Brain microvascular endothelial cell (primary cell): ENCODE measurements around the gene FOXP4.

ENCODE experiments used
- DNase-seq: peaks from one replicate; pipeline ENCODE4 v3.0.0-alpha.2; 2020
- H3K27ac ChIP-seq: fragments of 250-450 bp; sonication (Bioruptor Pico); 2 replicates; pipeline ENCODE4 v1.5.1; 2020; ENCODE audit warnings: mild to moderate bottlenecking, moderate library complexity
- H3K27me3 ChIP-seq: fragments of 250-450 bp; sonication (Bioruptor Pico); replicated peaks from 2 replicates; pipeline ENCODE4 v1.5.1; 2020; ENCODE audit warnings: mild to moderate bottlenecking
- H3K36me3 ChIP-seq: fragments of 250-450 bp; sonication (Bioruptor Pico); replicated peaks from 2 replicates; pipeline ENCODE4 v1.5.1; 2020; ENCODE audit warnings: mild to moderate bottlenecking
- H3K4me3 ChIP-seq: 2 replicates; pipeline ENCODE4 v1.5.1; 2011; ENCODE audit warnings: low read depth, mild to moderate bottlenecking, control low read depth, low read length, moderate library complexity
- in situ Hi-C: cut with HindIII; loops from 2 replicates; pipeline ENCODE4 v1.10.0; 2017; ENCODE audit warnings: low sequenced_read_pairs, low pct_ligation_motif_present
- TF ChIP-seq, protein P1 (sequence below): IDR thresholded peaks from 2 replicates; pipeline ENCODE4 v1.5.1; 2011; ENCODE audit warnings: low read depth, mild to moderate bottlenecking, moderate library complexity, low read length, control low read depth, inconsistent platforms; ENCODE audit errors: missing control alignments

The FOXP4 gene

DNA sequence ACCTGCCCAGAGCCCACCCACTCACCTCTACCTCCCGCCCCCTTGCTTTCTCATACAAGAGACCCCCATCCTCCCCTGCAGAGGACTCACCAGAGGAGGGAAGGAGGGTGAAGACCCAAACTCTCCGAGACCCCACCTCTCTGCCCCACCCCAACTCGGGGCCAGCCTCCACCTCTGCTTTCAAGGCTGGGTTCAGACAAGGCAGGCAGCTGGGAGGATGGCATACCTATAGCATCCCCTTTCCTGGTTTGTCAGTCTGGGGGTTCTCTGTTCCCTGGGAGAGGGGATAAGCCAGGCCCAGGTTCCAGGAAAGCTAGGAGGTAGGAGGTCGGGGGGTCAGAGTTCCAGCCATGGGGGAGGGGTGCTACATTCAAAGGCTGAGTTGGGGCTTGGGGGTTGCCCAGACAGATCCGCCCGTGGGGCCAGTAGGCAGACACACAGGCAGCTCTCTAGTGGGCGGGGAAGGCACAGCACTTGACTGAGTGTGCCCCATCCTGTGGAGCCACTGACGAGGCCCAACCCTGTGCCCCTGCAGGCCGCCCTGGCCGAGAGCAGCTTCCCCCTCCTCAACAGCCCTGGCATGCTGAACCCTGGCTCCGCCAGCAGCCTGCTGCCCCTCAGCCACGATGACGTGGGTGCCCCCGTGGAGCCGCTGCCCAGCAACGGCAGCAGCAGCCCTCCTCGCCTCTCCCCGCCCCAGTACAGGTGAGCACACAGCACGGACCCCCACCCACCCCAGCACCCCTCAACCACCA lies 51.2 kb downstream of the FOXP4 start:
- H3K4me3 ChIP-seq: no peak overlapping the region
- no peaks in the 10 kb centered on the region for H3K27me3 ChIP-seq
- H3K27ac ChIP-seq: no peak overlapping the region
- no peak for DNase-seq
- TF ChIP-seq, protein P1, sequence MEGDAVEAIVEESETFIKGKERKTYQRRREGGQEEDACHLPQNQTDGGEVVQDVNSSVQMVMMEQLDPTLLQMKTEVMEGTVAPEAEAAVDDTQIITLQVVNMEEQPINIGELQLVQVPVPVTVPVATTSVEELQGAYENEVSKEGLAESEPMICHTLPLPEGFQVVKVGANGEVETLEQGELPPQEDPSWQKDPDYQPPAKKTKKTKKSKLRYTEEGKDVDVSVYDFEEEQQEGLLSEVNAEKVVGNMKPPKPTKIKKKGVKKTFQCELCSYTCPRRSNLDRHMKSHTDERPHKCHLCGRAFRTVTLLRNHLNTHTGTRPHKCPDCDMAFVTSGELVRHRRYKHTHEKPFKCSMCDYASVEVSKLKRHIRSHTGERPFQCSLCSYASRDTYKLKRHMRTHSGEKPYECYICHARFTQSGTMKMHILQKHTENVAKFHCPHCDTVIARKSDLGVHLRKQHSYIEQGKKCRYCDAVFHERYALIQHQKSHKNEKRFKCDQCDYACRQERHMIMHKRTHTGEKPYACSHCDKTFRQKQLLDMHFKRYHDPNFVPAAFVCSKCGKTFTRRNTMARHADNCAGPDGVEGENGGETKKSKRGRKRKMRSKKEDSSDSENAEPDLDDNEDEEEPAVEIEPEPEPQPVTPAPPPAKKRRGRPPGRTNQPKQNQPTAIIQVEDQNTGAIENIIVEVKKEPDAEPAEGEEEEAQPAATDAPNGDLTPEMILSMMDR: no peak
- in situ Hi-C loops: no loop called here
- peaks cover 7% of the 10 kb centered on the region for H3K36me3 ChIP-seq

- DNase-seq: no peak
- Histone ChIP-seq H3K27me3 (no peaks in the 10 kb centered on the region), H3K4me3 (no peak overlapping the region), H3K27ac (no peak overlapping the region), H3K36me3 (peaks cover 2% of the 10 kb centered on the region)
- in situ Hi-C loops: no loop called here
- TF ChIP-seq, protein P1: no peak
These were observed 52.5 kb downstream of the FOXP4 start for GRCh38 chr6:41598670-41599014.

GRCh38 chr6:41599015-41599851 lies 53.1 kb downstream of the FOXP4 start:
- no peaks in the 10 kb centered on the region for H3K27me3 ChIP-seq
- no peak for DNase-seq
- in situ Hi-C loops: no loop called here
- H3K4me3 ChIP-seq: no peak overlapping the region
- H3K36me3 ChIP-seq: peaks cover 2% of the 10 kb centered on the region
- H3K27ac ChIP-seq: no peak overlapping the region
- TF ChIP-seq, protein P1: no peak

DNA sequence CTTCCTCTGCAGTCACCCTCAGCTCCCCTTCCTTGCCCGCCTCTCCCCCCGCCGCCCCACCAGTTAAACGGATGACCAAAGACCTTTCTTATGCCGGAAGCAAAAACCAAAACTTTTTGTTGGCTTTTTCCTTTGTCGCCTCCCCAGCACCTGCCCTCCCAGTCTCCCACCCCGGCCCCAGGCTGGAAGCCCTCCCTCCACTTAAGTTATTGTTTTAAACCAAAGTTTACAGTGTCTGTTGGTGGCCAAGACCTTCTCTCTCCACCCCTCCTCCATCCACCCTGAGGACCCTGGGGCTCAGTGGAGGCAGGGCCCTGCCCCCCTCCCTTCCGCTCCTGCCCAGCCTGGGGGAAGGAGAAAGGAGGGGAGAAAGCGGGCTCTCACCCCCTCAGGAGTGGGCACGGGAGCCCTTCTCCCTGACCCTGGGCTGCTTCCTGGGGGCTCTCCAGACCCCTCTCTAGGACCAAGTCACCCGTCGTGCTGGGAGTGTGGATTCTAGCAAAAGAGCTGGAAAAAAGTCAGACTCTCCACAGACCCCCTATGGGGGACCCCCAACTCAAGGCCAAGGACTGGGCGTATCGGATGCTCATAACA lies 53.8 kb downstream of the FOXP4 start:
- DNase-seq: no peak
- Histone ChIP-seq H3K4me3 (no peak overlapping the region), H3K27ac (no peak overlapping the region), H3K27me3 (no peaks in the 10 kb centered on the region), H3K36me3 (peaks cover 2% of the 10 kb centered on the region)
- in situ Hi-C loops: no loop called here
- TF ChIP-seq, protein P1: no peak

DNA sequence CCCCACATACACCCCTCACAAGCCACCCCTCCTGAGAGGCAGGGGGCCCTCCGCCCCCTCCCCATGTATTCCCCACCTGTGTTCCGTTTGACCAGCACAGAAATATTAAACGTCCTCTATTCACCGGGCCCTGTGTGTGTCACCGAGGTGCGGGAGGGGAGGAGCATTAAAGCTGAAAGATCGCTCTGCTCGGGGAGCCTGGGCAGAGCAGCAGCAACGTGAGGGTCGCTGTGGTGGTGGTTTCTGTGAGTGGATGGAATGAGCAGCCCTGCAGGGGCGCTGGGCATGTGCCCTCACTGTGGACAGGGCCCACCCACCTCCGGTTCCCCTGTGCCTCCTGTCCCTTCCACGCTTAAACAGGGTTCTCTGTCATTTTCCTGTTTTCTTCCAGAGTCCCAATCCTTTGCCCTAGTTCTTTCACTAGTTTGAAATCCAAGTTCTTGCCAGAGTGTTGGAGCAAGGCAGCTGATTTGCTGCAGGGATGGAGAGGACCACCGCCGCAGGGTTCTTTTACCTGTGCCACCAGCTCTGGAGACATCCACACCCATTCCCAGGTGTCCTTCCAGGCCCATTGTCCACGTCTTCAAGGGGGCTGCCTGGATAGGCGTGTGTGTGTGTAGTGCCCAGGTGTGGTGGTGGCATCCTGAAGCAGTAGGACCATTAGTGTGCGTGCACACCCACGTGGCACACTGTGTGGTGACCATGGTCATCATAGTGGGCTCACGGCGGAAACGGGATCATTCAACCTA lies 54.5 kb downstream of the FOXP4 start:
- no peak overlapping the region for H3K4me3 ChIP-seq
- no peaks in the 10 kb centered on the region for H3K27me3 ChIP-seq
- no peak overlapping the region for H3K27ac ChIP-seq
- TF ChIP-seq, protein P1: no peak
- peaks cover 2% of the 10 kb centered on the region for H3K36me3 ChIP-seq
- in situ Hi-C loops: no loop called here
- DNase-seq: no peak
